Measurements from ENCODE around the gene IGFBPL1. TPM values are rescaled to one million over a fixed set of nuclear protein-coding genes. Genes with fewer than 3 reads are reported as not detected.

IGFBPL1 gene
- total RNA-seq, 2 donors from 2014 or later = 0.32 to 14.3 TPM

DNA sequence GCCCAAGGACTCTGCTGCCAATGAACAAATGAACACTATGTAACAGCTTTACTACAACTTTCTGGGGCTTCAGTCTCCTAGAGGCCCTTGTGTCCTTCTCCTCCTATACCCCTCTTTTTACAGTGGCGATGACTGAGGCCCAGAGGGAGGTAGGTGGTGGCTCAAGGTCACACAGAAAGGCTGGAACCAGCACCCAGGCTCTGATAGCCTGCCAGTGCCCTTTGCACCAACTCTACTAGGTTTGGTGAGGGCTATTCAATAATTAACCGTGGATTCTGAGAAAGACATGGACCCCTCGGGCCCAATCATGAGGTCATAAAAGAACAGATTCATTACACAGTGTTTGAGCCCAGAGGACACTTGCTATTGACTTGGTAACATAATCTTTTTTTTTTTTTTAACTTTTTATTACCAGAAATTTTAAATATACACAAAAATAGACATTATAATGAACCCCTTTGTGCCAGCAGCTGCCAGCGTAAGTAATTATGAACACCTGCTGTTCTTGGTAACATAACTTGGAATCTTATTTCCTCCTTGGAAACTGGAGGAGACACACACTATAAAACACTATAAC, 37.8 kb downstream of the IGFBPL1 start:
- Histone ChIP-seq H3K4me1 (replicated peaks) (no peaks in the 10 kb centered on the region), H3K27me3 (replicated peaks; ENCODE audit: insufficient read depth) (no peaks in the 10 kb centered on the region), H3K27ac (no peak overlapping the region), H3K4me3 (no peak overlapping the region), H3K9me3 (no peaks in the 10 kb centered on the region), H3K36me3 (no peaks in the 10 kb centered on the region)
- WGBS = 56% methylated on average over 4 of the region's 4 CpGs
- intact Hi-C loops (cut with DNase I) = no loop called here
- no peak for DNase-seq (ENCODE audit: low spot score)
- no peak for TF ChIP-seq POLR2AphosphoS5 (IDR thresholded peaks at IDR 0.05)
- TF ChIP-seq, protein P1, sequence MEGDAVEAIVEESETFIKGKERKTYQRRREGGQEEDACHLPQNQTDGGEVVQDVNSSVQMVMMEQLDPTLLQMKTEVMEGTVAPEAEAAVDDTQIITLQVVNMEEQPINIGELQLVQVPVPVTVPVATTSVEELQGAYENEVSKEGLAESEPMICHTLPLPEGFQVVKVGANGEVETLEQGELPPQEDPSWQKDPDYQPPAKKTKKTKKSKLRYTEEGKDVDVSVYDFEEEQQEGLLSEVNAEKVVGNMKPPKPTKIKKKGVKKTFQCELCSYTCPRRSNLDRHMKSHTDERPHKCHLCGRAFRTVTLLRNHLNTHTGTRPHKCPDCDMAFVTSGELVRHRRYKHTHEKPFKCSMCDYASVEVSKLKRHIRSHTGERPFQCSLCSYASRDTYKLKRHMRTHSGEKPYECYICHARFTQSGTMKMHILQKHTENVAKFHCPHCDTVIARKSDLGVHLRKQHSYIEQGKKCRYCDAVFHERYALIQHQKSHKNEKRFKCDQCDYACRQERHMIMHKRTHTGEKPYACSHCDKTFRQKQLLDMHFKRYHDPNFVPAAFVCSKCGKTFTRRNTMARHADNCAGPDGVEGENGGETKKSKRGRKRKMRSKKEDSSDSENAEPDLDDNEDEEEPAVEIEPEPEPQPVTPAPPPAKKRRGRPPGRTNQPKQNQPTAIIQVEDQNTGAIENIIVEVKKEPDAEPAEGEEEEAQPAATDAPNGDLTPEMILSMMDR (IDR thresholded peaks at IDR 0.05) = no peak
- TF ChIP-seq POLR2A (IDR thresholded peaks at IDR 0.05) = no peak

- Histone ChIP-seq H3K27ac (no peak overlapping the region), H3K9me3 (no peaks in the 10 kb centered on the region)
- WGBS = 89% methylated on average over 3 of the region's 3 CpGs
Observed at GRCh38 chr9:38385896-38386295, 38.4 kb downstream of the IGFBPL1 start.

GRCh38 chr9:38384990-38385848, 39.0 kb downstream of the IGFBPL1 start:
- TF ChIP-seq POLR2AphosphoS5 (IDR thresholded peaks at IDR 0.05) (no peak), POLR2A (IDR thresholded peaks at IDR 0.05) (no peak)
- TF ChIP-seq, protein P1 (IDR thresholded peaks at IDR 0.05) = no peak
- no peak overlapping the region for H3K4me3 ChIP-seq
- 76% methylated on average over 3 of the region's 3 CpGs for WGBS
- H3K4me1 ChIP-seq (replicated peaks) = no peaks in the 10 kb centered on the region
- no peak overlapping the region for H3K27ac ChIP-seq
- intact Hi-C loops (cut with DNase I) = no loop called here
- DNase-seq (ENCODE audit: low spot score) = no peak
- no peaks in the 10 kb centered on the region for H3K36me3 ChIP-seq
- no peaks in the 10 kb centered on the region for H3K27me3 ChIP-seq (replicated peaks; ENCODE audit: insufficient read depth)
- no peaks in the 10 kb centered on the region for H3K9me3 ChIP-seq

More at GRCh38 chr9:38385896-38386295, 38.4 kb downstream of the IGFBPL1 start:
- no peaks in the 10 kb centered on the region for H3K4me1 ChIP-seq (replicated peaks)
- DNase-seq (ENCODE audit: low spot score) = no peak
- no peaks in the 10 kb centered on the region for H3K36me3 ChIP-seq
- intact Hi-C loops (cut with DNase I) = no loop called here
- H3K4me3 ChIP-seq = no peak overlapping the region
- TF ChIP-seq, protein P1 (IDR thresholded peaks at IDR 0.05) = no peak
- H3K27me3 ChIP-seq (replicated peaks; ENCODE audit: insufficient read depth) = no peaks in the 10 kb centered on the region

DNA sequence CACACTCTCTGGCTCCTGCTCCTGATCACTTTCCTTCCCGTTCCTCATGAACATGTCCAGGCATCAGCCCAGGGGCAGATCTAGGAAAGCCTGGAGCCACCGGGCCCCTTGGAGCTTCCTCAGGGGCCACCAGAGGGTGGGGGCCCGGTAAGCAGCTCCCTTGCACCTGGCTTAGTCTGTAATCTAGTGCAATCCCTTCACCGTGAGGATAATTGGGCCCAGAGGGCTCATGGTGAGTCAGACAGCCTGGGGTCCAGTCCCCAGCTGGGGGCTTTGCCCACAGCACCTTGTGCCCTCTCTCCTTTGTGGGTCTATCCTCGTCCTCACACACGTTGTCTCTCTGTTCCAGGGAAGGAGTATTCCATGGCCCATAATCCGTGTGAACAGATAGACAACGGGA, 42.1 kb downstream of the IGFBPL1 start:
- intact Hi-C loops (cut with DNase I) = no loop called here
- no peak overlapping the region for H3K4me3 ChIP-seq
- no peaks in the 10 kb centered on the region for H3K9me3 ChIP-seq
- H3K27ac ChIP-seq = peak overlapping the region in 1 of 2 donors; percentile 8
- H3K4me1 ChIP-seq (replicated peaks) = no peaks in the 10 kb centered on the region
- no peaks in the 10 kb centered on the region for H3K27me3 ChIP-seq (replicated peaks; ENCODE audit: insufficient read depth)
- WGBS = 86% methylated on average over 8 of the region's 8 CpGs
- no peak for DNase-seq (ENCODE audit: low spot score)
- TF ChIP-seq POLR2A (IDR thresholded peaks at IDR 0.05) = no peak
- TF ChIP-seq, protein P1 (IDR thresholded peaks at IDR 0.05) = no peak
- no peak for TF ChIP-seq POLR2AphosphoS5 (IDR thresholded peaks at IDR 0.05)
- H3K36me3 ChIP-seq = no peaks in the 10 kb centered on the region
